HG02759 (cell line): ENCODE results near the gene EIF5A.
A peak's percentile ranks its signal among the peaks of the same experiment; 100 is the strongest.

ENCODE experiments used
- ATAC-seq: cut with Tn5 transposase; IDR thresholded peaks from one replicate; pipeline ENCODE4 v1.9.1; 2021; ENCODE audit warnings: mild to moderate bottlenecking, moderate library complexity; ENCODE audit not compliant: unreplicated experiment

Gene EIF5A

DNA sequence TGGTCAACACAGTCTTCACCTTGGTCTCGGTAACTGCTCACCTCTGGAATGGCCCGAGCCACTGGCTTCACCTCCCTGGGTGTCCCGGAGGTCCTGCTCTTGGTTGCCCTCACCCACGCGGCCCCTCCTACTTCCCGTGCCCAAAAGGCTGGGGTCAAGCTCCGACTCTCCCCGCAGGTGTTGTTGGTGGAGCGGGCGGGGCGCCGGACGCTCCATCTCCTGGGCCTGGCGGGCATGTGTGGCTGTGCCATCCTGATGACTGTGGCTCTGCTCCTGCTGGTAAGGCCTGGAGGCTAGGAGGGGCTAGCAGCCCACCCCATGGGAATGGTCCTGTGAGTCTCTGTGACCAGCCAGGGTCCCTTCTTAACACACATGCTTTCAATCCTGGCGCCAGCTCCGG lies 22.5 kb upstream of the EIF5A start:
- no peak for ATAC-seq

DNA sequence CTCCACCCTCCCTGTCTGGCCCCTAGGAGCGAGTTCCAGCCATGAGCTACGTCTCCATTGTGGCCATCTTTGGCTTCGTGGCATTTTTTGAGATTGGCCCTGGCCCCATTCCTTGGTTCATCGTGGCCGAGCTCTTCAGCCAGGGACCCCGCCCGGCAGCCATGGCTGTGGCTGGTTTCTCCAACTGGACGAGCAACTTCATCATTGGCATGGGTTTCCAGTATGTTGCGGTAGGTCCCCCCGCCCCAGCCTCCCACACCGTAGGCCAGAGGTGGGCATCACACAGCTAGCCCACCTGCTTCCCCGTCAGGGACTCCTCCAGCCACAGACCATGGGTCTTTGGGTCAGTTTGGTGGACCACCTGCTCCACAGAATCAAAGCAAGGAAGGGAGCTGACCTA lies 21.7 kb upstream of the EIF5A start:
- no peak for ATAC-seq

DNA sequence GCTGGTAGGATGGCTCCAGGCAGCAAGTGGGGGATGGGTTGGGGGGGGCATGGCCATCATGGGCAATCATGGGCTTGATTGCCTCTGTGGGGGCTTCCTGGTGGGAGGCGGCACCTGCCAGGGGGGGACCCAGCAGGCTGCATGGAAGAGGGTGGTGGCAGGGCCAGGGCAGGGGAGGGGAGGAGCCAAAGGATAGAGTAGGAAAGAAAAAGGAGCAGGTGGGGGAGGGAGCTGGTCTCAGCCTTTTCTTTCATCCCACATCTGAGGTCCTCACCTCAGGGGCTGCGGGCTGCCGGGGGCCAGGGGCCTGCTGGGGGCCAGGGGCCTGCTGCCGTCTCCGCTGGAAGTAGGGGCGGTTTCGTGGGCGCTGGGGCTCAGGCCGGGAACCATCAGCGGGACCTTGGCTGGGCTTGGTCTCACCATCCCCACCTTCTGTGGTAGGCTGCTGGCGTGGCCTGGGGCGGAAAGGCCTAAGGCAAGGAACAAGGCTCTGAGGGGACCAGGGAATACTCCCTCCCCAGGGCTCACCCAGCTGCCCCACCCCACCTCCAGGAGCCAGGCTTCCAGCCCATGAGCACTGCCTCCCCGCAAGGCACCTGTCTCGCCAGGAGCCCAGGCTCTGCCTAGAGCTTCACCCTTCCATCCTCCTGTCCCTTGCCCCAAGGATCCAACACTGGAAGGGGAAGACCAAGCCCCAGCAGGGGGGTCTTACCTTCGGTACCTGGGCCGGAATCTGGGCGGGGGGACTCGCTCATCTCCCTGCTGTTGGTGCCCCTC lies 18.0 kb upstream of the EIF5A start:
- ATAC-seq, result no peak

DNA sequence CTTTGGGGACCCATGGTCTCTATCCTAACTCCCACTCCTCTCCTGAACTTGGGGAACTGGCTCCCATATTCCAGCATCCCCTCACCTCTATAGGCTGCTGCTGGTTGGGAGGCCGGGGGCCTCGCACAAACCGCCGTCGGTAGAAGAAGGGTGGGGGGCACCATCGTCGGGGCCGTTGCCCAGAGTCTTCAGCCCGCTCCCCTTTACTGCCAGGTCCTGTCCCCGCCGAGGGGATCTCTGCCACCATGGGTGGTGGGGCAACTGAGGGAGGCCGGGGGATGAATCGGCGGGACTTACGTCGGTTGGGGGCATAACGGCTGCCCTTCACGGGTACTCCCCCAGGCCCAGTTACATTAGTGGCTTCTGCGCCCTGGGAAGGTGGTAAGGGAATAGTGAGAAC lies 17.3 kb upstream of the EIF5A start:
- no peak for ATAC-seq

DNA sequence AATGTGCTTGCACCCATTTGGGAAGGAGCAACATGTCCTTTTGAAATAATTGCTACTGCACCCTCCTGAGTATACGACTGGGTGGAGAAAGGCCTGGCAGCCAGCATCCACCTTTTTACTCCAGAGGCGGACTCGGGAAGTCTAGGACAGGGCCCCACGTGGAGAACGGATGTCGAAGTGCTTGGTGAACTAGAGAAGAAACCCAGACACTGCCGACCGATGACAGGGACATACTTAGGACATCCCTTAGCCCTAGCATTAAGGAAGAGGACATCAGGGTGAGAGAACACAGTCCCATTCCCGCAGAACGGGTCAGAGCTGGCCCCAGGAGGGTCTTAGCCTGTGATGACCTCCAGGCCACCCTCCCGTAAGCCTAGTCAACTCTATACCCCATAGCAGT lies 16.7 kb upstream of the EIF5A start:
- ATAC-seq, result no peak

DNA sequence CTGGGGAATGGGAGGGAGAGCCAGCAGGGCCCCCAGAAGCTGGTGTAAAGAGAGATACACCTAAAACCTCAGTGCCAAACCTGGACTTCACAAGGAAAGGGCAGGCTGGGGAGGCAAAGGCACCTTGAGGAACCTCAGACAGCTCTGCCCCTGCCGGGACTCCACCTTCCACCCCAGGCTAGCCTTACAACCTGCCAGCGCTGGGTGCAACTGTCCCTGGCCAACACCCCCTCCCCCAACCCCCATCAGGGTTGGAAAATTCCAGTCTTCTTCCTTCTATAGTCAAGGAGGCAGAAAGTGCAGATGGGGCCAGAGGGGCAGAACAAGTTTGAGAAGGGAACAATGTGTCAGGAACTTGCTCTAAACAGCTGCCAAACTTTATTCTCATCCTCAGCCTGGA lies 15.2 kb upstream of the EIF5A start:
- ATAC-seq, result no peak

DNA sequence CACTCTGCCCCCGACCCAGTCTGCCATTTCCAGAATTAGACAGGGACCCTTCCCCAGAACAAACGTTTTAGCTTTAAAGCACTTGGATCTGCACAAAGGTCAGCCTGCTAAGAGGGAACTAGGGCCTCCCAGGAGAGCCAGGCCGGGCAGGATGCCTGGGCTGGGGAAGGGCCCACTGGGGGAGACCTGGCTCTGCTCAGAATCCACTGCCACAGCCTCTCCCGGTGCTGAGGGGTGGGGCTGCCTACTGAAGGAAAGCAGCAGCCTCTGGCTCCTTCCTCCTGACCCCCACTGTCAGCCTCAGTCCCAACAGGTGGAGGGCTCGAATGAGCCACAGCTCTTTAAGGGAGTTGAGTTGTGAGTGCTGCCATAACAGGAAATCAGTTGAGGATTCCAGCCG lies 14.7 kb upstream of the EIF5A start:
- no peak for ATAC-seq

DNA sequence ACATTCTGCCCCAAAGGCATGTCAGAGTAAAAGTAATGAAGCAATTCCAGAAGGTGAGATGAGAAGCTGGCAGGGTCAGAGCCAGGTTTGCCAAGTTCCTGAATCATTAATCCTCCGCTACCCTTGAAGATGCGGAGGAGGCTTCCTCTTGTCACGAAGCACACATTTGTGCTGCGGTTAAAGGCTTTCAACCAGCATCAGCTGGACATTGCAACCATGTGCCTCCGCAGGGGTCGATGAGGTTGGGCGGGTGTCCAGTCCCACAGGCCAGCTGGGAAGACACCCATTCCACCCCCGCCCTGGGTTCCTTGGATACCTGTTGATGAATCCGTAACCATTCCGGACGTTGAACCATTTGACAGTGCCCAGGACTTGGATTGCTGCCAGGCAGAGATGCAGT lies 14.3 kb upstream of the EIF5A start:
- ATAC-seq, result no peak

DNA sequence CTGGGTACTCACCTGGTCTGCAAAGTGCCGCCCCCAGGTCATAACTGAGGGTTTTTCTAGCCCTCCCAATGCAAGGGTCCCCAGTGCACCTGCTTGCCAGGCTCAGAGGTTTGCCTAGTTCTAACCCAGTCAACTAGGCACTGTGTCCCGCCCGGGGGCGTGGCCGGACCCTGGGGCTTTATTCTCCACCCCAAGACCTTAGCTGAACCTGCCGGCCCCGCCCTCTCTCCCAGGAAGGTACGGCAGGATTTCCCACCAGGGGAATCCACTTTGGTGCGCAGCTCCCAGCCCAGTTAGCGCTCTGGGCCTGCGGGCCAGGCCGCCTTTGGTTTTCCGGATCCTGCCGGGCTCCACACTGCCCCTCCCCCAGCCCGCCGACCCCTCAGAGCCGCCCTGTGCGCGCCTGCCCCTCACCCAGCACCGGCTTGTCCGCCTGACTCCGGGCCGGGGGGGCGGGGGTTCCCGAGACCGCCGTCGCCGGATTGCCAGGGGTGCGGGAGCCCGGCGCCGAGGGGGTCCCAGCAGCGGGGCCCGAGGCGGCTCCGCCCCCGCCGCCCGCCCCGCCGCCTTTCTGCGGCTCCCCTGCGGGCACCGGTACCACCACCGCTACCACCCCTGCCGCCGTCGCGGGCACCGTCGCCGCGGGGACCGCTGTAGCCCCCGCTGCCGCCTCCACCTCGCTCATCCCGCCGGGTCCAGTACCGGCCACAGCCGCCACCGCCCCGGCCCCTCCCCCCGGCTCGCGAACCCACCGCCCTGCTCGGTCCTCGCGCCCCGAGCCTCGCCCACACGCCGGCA lies 13.4 kb upstream of the EIF5A start:
- ATAC-seq, result no peak

DNA sequence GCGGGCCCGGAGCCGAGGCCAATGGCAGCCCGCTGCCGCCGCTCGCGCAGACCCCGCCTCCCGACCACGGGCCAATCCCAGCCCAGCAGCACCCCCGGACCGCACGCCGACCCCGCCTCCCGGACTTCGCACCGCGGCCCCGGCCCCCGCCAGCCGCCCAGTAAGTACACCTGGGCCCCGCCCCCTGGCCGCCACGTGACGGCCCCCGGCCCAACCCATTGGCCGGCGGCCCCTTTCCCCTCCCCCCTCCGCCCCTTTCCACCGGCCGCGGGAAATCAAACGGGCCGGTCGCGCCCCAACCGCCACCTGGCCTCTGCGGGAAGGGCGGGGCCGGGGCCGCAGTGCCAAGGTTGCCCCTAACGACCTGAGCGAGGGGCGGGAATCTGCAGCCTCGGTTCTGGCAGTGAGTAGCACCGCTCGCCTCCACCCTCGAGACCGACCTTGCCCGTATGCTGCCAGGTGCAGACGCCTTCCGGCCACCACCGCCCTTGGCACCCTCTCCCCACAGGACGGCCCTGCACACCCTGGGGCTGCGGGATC lies 12.7 kb upstream of the EIF5A start, which contains the start of gene YBX2:
YBX2 (minus strand) TSS at position 26 of the 540 bp plus-strand sequence. CDS start 139 bp downstream, outside the sequence.
- ATAC-seq, result peak; percentile 59

DNA sequence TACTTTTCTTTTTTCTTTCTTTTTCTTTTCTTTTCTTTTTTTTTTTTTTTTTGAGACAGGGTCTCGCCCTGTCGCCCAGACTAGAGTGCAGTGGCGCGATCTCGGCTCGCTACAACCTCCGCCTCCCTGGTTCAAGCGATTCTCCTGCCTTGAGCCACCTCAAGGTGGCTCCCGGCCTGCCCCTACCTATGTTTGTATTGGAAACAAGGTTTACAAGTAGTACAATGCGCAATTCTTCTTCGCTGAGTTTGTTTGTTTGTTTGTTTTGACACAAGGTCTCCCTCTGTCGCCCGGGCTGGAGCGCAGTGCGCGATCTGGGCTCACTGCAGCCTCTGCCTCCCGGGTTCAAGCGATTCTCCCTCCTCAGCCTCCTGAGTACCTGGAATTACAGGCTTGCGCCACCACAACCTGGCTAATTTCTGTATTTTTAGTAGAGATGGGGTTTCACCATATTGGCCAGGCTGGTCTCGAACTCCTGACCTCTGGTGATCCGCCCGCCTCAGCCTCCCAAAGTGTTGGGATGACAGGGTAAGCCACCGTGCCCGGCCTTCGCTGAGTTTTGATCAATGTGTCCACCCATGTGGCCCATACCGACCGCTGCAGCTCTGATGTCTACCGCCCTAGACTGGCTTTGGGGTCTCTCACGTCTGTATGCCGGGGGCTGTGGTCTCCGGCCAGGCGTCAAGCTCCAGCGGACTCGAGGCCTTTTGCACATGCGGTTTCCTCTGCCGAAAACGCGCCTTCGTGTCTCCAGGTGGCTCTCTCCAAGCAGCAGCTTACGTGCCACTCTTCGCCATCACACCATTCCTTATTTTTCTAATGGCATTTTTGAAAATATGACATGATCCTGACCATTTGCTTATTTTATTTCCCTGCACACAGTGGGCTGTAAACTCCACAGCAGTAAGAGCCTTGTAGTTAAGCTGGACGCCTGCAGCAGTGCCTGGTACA lies 11.9 kb upstream of the EIF5A start:
- no peak for ATAC-seq

DNA sequence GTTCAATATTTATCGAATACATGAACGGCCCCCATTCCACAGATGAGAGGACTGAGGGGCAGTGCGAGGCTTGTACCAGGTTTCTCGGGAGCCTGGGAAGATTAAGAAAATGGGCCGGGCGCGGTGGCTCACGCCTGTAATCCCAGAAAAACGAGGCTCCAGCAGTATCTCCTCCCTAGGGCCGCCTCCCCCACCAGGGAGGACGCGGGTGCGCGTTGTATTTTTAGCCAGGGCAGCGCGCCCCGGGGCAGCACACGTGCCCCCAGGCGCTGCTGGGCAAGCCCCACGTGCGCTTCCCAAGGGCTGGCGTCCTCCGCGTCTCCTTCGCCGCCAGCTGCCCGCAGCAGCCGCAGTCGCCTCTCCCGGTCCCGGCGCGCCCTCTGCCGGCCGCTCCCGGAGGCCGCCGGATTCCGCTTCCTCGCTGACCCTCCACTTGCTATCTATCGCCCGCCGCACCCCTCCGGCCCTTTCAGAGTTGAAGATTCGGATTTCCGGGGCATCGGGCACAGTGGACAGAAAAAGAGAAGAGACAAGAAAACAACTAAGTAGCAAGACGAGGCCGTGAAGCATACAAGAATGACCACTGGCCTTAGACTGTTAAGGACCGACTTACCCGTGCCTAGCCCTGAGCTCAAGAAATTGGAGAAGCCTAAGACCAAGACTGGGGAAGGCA lies 11.1 kb upstream of the EIF5A start:
- no peak for ATAC-seq

DNA sequence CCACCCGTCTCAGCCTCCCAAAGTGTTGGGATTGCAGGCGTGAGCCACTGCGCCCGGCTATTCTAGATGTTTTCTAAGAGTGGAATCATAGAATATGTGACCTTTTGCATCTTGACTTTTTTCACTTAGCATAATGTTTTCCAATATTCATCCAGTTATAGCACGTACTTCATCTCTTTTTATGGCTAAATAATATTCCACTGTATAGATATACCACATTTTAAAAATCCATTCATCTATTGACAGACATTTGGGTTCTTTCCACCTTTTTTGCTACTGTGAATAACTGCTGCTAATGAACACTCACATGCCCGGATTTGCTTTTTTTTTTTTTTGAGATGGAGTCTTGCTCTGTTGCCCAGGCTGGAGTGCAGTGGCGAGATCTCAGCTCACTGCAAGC lies 3.2 kb upstream of the EIF5A start:
- ATAC-seq, result no peak

DNA sequence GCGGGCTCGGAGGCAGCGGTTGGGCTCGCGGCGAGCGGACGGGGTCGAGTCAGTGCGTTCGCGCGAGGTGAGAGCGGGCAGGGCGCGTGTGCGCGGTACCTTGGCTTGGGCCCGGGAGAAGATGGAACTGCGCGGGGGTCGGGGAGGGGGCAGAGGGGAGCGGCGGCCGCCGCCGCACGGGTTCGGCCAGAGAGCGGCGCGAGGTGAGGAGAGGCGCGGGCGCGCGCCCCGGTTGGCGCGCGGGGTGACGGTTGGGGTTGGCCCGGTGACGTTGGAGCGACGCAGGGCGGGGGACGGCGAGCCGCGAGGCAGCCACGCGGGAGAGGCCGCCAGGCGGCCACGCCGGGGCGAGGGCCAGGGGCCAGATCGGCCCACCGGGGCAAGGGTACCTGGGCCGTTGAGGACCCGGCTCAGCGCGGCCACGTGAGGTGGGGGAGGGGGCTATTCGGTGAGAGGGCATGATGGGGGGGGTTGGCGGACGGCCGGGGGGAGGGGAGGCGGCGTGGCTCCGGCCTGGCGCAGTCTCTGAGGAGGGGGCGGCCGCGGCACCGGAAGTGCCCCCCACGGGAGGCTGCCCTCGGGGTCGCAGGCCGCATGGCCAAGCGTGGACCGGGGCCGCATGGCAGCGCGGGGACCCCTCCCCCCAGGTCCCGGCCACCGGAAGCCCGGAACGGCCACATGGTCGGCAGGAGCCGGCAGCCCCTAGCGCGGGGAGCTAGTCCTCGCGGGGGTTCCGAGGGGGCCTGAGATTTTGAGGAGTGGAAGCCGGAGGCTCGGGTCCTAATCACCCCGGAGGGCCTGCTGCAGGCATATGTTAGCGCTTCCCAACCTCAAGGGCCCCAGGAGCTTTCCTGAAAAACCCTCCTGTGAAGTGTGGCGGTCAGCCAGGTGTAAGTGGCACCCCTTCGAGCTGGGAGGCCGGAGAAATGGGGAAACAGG lies 527 bp downstream of the EIF5A start:
- no peak for ATAC-seq

DNA sequence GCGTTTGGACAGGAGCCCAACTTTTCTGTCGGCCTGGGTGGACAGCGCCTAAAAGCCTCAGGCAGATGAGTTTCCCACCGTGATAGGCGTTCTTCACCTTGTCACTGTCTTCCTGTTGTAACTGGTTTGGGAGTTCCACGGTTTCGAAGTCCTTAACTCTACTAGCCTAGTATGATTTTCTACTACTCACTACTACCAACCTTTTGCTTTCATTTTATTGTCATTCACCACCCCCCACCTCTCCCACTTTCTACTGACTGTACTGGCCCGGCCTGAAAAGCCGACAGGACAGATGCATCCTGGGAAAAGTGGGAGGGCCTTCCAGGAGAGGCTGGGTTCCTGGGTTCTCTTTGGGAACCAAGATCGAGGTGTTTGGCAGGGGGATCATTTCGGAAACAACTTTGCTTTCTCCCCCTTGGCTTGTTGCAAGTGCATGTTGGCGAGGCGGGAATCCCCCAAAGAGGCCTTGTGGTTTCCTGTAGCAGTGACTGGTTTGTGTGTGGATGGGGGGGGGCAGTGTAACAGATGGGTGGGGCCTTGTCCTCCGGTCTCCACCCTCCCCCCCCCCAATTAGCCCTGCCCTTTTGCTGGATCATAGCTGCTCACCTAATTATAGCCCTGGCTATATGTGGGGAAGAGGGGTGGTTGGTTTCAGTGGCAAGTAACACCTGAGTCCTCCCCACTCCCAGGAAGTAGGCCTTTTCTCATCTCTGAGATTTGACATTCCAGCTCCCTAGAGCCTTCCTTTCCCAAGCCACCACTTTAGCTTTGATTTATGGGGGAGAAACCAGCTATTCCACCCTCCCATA lies 1.4 kb downstream of the EIF5A start:
- ATAC-seq, result no peak

DNA sequence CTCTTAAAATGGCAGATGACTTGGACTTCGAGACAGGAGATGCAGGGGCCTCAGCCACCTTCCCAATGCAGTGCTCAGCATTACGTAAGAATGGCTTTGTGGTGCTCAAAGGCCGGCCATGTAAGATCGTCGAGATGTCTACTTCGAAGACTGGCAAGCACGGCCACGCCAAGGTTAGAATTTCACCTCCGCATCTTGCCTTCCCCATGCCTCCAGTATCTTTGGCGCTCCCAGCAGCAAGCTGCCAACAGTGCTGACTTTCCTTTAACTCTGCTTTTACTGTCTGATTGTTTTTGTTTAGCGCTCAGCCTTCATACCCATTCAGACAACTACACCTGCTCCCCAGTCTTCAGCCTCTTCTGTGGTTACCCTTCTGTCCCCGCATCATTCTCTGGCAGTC lies 2.2 kb downstream of the EIF5A start:
- ATAC-seq, result no peak

DNA sequence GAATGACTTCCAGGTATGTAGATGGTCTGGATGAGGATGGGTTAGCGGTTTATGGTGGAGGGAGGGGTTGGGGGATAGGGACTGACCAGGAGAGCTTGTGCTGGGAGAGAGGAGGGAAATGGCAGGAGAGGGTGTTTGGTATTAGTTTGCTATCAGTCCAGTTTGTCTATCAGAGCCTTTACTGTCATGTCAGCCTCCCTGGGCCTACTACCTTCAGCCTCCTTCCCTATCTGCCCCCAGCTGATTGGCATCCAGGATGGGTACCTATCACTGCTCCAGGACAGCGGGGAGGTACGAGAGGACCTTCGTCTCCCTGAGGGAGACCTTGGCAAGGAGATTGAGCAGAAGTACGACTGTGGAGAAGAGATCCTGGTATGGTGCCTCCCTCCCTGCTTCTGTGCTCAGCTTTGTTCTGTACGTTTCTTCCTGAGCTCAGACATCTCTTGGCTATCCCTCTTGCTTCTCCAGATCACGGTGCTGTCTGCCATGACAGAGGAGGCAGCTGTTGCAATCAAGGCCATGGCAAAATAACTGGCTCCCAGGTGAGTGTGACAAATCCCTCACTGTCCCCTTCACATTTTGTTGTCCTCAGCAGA lies 3.8 kb downstream of the EIF5A start:
- ATAC-seq, result no peak
